HepG2 (cell line): ENCODE measurements around the gene TIRAP. TPM values are rescaled to one million over a fixed set of nuclear protein-coding genes. Genes with fewer than 3 reads are reported as not detected.

Source experiments
- ASH2L ChIP-seq: fragments of 300-600, 200-600 bp; sonication (generic); IDR thresholded peaks from 2 replicates; pipeline ENCODE4 v1.7.0; 2017; ENCODE audit warnings: low read depth, mild to moderate bottlenecking, moderate library complexity, mixed read lengths, low read length; ENCODE audit not compliant: insufficient read length
- CEBPG ChIP-seq: IDR thresholded peaks from 2 replicates; pipeline ENCODE4 v1.6.1; 2016
- CHD4 ChIP-seq: fragments of 200-600 bp; sonication (generic); IDR thresholded peaks from 2 replicates; pipeline ENCODE4 v1.7.0; 2017; ENCODE audit warnings: mild to moderate bottlenecking, low read length, borderline replicate concordance
- CTCF ChIP-seq: sonication (generic); formaldehyde crosslinking; IDR thresholded peaks from 2 replicates; pipeline ENCODE4 v1.5.0; 2020; ENCODE audit warnings: mild to moderate bottlenecking, missing genetic modification reagents, moderate library complexity
- EHMT2 ChIP-seq: fragments of 200-600 bp; sonication (generic); IDR thresholded peaks from 2 replicates; pipeline ENCODE4 v1.7.0; 2017; ENCODE audit warnings: antibody characterized with exemption, low read depth, low read length, borderline replicate concordance
- JUN ChIP-seq: sonication (generic); formaldehyde crosslinking; IDR thresholded peaks from 2 replicates; pipeline ENCODE4 v1.4.0; 2020; ENCODE audit warnings: mild to moderate bottlenecking, missing genetic modification reagents
- KDM6A ChIP-seq: IDR thresholded peaks from 2 replicates; pipeline ENCODE4 v1.6.1; 2016; ENCODE audit warnings: low read depth
- KLF12 ChIP-seq: sonication (generic); formaldehyde crosslinking; IDR thresholded peaks from 2 replicates; pipeline ENCODE4 v1.4.0; 2020; ENCODE audit warnings: missing genetic modification reagents, borderline replicate concordance
- MEIS1 ChIP-seq: sonication (generic); formaldehyde crosslinking; IDR thresholded peaks from 2 replicates; pipeline ENCODE4 v1.9.0; 2021; ENCODE audit warnings: mild to moderate bottlenecking, missing genetic modification reagents, moderate library complexity, borderline replicate concordance
- NFATC3 ChIP-seq: sonication (generic); formaldehyde crosslinking; IDR thresholded peaks from 2 replicates; pipeline ENCODE4 v1.5.1; 2020; ENCODE audit warnings: mild to moderate bottlenecking, missing genetic modification reagents
- NFE2L1 ChIP-seq: sonication (generic); formaldehyde crosslinking; IDR thresholded peaks from 2 replicates; pipeline ENCODE4 v1.4.0; 2020; ENCODE audit warnings: missing genetic modification reagents, mild to moderate bottlenecking, borderline replicate concordance
- NFIB ChIP-seq: sonication (generic); formaldehyde crosslinking; IDR thresholded peaks from 2 replicates; pipeline ENCODE4 v1.9.0; 2021; ENCODE audit warnings: missing genetic modification reagents, mild to moderate bottlenecking, borderline replicate concordance
- NR1H2 ChIP-seq: sonication (generic); formaldehyde crosslinking; IDR thresholded peaks from 2 replicates; pipeline ENCODE4 v1.8.1; 2022; ENCODE audit warnings: low read depth, missing genetic modification reagents, borderline replicate concordance
- RAD51 ChIP-seq: fragments of 450-650 bp; IDR thresholded peaks from 2 replicates; pipeline ENCODE4 v1.6.1; 2016; ENCODE audit warnings: borderline replicate concordance
- RARG ChIP-seq: sonication (generic); formaldehyde crosslinking; IDR thresholded peaks from 2 replicates; pipeline ENCODE4 v1.4.0; 2020; ENCODE audit warnings: low read depth, mild to moderate bottlenecking, missing genetic modification reagents
- SAFB2 ChIP-seq: sonication (generic); formaldehyde crosslinking; IDR thresholded peaks from 2 replicates; pipeline ENCODE4 v1.5.1; 2020; ENCODE audit warnings: missing genetic modification reagents, low read depth, mild to moderate bottlenecking, borderline replicate concordance
- STAG1 ChIP-seq: sonication (generic); formaldehyde crosslinking; IDR thresholded peaks from 2 replicates; pipeline ENCODE4 v1.4.0; 2020; ENCODE audit warnings: missing genetic modification reagents
- ZNF260 ChIP-seq: sonication (generic); formaldehyde crosslinking; IDR thresholded peaks from 2 replicates; pipeline ENCODE4 v1.4.0; 2020; ENCODE audit warnings: missing genetic modification reagents, low read depth, mild to moderate bottlenecking, borderline replicate concordance
- ZNF44 ChIP-seq: sonication (generic); formaldehyde crosslinking; IDR thresholded peaks from 2 replicates; pipeline ENCODE4 v1.5.1; 2020; ENCODE audit warnings: mild to moderate bottlenecking, missing genetic modification reagents
- ZNF468 ChIP-seq: sonication (generic); formaldehyde crosslinking; IDR thresholded peaks from 2 replicates; pipeline ENCODE4 v1.8.0; 2022; ENCODE audit warnings: mild to moderate bottlenecking, moderate library complexity, missing genetic modification reagents
- ZNF605 ChIP-seq: sonication (generic); formaldehyde crosslinking; IDR thresholded peaks from 2 replicates; pipeline ENCODE4 v1.8.0; 2022; ENCODE audit warnings: mild to moderate bottlenecking, missing genetic modification reagents
- ZNF737 ChIP-seq: sonication (generic); formaldehyde crosslinking; IDR thresholded peaks from 2 replicates; pipeline ENCODE4 v1.5.0; 2020; ENCODE audit warnings: missing genetic modification reagents, mild to moderate bottlenecking, borderline replicate concordance
- polyA plus RNA-seq, 8 experiments: library from polyadenylated mRNA; depleted of rRNA in 3 of 8; stranded (reverse) in 7 of 8; unstranded in 1 of 8; fragments of >200 nt; fragmentation: Illumina TruSeq in 4 of 8; extraction: Trizol in 4 of 8; gene quantifications; 2 replicates each; pipeline versions ENCODE4 v1.2.1 to v1.2.3, GENCODE V29; 2011 to 2016; ENCODE audit warnings: low read depth in 4 of 8, missing spikeins in 1 of 8, mixed read lengths in 1 of 8; ENCODE audit not compliant: insufficient read depth in 1 of 8
- total RNA-seq, 5 experiments: library from RNA; depleted of rRNA; stranded (reverse); fragments of >200 nt; fragmentation: Illumina TruSeq; extraction: Trizol; gene quantifications; 2 replicates each; pipeline ENCODE4 v1.2.3, GENCODE V29; 2016; ENCODE audit warnings: low read depth in 1 of 5
- TF ChIP-seq, protein P1 (sequence below): IDR thresholded peaks from 2 replicates; pipeline ENCODE4 v1.6.1; 2016; ENCODE audit warnings: mild to moderate bottlenecking, missing biosample characterization, missing genetic modification reagents
- TF ChIP-seq, protein P2 (sequence below): sonication (generic); formaldehyde crosslinking; conservative IDR thresholded peaks from 2 replicates; pipeline ENCODE4 v1.8.0; 2022; ENCODE audit warnings: mild to moderate bottlenecking, moderate library complexity, missing genetic modification reagents
- TF ChIP-seq, protein P3 (sequence below): sonication (generic); formaldehyde crosslinking; IDR thresholded peaks from 2 replicates; pipeline ENCODE4 v1.4.0; 2020; ENCODE audit warnings: mild to moderate bottlenecking, missing genetic modification reagents

TIRAP gene
- total and polyA plus RNA-seq, 2 of the 13 experiments (the other 11 are each of a cell fraction or from before 2014, with no cell fraction given), result 5.4 to 5.7 TPM

DNA sequence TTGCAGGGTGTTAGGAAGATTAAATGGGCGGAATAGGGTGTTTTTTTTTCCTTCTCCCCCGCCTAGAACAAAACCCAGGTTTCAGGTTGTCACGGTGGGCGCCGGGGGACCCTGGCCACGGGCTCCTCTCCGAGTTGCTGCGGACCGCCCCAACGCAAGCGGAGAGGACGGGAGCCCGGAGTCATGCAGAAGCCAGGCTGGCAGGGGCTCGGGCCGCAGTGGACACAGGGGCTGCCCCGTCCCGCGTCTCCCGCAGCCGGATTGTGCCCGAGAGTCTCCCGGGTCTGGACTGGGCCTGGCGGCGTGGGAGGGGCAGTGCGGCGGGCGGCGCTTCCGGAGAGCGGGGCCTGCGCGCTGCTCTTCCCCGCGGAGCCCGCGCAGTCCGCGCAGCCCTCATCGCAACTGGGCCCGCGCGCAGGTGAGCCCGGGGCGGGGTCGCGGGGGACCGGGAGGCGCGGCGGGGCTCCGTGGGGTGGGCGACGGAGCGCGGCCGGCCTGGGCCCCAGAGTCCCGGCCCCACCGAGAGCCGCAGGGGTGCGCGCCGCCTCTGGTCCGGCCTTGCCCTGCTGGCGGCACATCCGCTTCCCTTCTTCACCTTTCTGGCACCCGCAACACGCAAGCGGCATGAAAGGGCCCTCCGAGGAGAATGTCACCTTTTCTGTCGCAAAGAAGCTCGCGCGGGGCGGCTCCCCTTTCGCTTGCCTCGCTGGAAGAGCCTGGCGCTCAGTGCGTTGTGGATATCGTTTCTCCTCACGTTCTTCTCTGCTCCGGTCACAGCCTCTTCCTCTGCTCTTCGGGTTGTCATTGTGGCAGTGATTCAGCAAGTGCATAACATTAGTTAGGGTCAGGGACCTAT is at the start of gene TIRAP (continued):
- TF ChIP-seq CTCF, result no peak; the same call in 1 of the 2 replicates
- no peak for TF ChIP-seq MEIS1 (CRISPR knock-in tag)
- no peak for TF ChIP-seq CHD4
- TF ChIP-seq KLF12 (CRISPR knock-in tag), result peak; percentile 82; the same call in 1 of the 2 replicates
- no peak for TF ChIP-seq STAG1 (CRISPR knock-in tag)
- TF ChIP-seq, protein P1, sequence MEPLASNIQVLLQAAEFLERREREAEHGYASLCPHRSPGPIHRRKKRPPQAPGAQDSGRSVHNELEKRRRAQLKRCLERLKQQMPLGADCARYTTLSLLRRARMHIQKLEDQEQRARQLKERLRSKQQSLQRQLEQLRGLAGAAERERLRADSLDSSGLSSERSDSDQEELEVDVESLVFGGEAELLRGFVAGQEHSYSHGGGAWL (CRISPR knock-in tag), result no peak
- TF ChIP-seq NFATC3 (CRISPR knock-in tag), result no peak
- TF ChIP-seq ZNF605 (CRISPR knock-in tag), result no peak
- TF ChIP-seq RARG (CRISPR knock-in tag), result no peak
- TF ChIP-seq NFIB (CRISPR knock-in tag), result no peak
- no peak for TF ChIP-seq CEBPG (CRISPR knock-in tag)
- TF ChIP-seq ZNF260, result no peak
- no peak for TF ChIP-seq ZNF44 (CRISPR knock-in tag)
- TF ChIP-seq, protein P2, sequence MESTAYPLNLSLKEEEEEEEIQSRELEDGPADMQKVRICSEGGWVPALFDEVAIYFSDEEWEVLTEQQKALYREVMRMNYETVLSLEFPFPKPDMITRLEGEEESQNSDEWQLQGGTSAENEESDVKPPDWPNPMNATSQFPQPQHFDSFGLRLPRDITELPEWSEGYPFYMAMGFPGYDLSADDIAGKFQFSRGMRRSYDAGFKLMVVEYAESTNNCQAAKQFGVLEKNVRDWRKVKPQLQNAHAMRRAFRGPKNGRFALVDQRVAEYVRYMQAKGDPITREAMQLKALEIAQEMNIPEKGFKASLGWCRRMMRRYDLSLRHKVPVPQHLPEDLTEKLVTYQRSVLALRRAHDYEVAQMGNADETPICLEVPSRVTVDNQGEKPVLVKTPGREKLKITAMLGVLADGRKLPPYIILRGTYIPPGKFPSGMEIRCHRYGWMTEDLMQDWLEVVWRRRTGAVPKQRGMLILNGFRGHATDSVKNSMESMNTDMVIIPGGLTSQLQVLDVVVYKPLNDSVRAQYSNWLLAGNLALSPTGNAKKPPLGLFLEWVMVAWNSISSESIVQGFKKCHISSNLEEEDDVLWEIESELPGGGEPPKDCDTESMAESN (CRISPR knock-in tag), result peak; percentile 83
- TF ChIP-seq EHMT2, result no peak
- TF ChIP-seq NR1H2 (CRISPR knock-in tag), result no peak
- no peak for TF ChIP-seq ZNF737
- TF ChIP-seq, protein P3, sequence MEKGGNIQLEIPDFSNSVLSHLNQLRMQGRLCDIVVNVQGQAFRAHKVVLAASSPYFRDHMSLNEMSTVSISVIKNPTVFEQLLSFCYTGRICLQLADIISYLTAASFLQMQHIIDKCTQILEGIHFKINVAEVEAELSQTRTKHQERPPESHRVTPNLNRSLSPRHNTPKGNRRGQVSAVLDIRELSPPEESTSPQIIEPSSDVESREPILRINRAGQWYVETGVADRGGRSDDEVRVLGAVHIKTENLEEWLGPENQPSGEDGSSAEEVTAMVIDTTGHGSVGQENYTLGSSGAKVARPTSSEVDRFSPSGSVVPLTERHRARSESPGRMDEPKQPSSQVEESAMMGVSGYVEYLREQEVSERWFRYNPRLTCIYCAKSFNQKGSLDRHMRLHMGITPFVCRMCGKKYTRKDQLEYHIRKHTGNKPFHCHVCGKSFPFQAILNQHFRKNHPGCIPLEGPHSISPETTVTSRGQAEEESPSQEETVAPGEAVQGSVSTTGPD (CRISPR knock-in tag), result no peak
- TF ChIP-seq KDM6A (CRISPR knock-in tag), result 0 out of 2 replicates have a peak, but pooled peaks have one; percentile 3
- peak; percentile 5 for TF ChIP-seq ASH2L
- TF ChIP-seq SAFB2 (CRISPR knock-in tag), result no peak
- TF ChIP-seq JUN, result no peak
- TF ChIP-seq RAD51, result no peak
- no peak for TF ChIP-seq ZNF468 (CRISPR knock-in tag)
- no peak for TF ChIP-seq NFE2L1
